ENCODE data around the gene KCNAB1.

KCNAB1 gene

DNA sequence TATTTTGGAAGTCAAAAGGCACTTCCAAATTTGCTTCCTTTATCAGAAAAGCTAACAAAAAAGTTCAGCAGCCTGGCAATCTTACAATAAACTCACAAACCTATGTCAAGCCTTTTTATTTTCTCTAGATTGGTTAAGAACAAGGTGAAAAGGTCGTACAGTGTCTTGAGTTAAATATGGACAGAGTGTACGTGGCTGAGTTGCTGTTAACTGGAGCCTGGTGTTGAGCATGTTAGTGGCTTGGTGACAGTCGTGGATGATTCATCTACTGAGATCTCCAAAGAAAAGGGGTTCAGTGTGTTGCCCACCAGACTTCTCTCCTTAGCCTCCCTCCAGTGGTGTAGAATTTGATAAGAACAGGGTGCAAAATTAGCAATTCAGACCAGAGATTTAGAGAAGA is 344.8 kb downstream of the KCNAB1 start:
- DNase-seq: no peak
- Histone ChIP-seq H3K4ac (ENCODE audit: low read depth in 1 of 2, low read length in 2 of 2) (no peak overlapping the region), H4K91ac (ENCODE audit: low read length) (no peak overlapping the region), H3K4me3 (ENCODE audit: insufficient read depth in 1 of 2, low read depth in 1 of 2, low read length in 2 of 2) (no peak overlapping the region), H4K8ac (ENCODE audit: low read length) (no peak overlapping the region), H3K27me3 (ENCODE audit: control insufficient read depth in 1 of 2, insufficient read depth in 1 of 2, low read length in 2 of 2) (no peaks in the 10 kb centered on the region), H3K4me1 (ENCODE audit: control insufficient read depth, insufficient read depth, low read depth, low read length) (no peaks in the 10 kb centered on the region), H3K14ac (ENCODE audit: low read length in 2 of 2) (no peak overlapping the region), H3K36me3 (ENCODE audit: control insufficient read depth in 1 of 2, insufficient read depth in 2 of 2, low read depth in 1 of 2, low read length in 2 of 2) (no peaks in the 10 kb centered on the region), H3K27ac (ENCODE audit: low read length, poor library complexity, severe bottlenecking) (no peak overlapping the region), H2AFZ (ENCODE audit: low read depth, low read length) (no peak overlapping the region), H3K9ac (ENCODE audit: low read length) (no peak overlapping the region), H3K18ac (ENCODE audit: low read depth in 1 of 2, low read length in 2 of 2) (no peak overlapping the region), H2AK5ac (ENCODE audit: low read length, severe bottlenecking) (no peak overlapping the region), H2BK5ac (ENCODE audit: low read depth, low read length, poor library complexity, severe bottlenecking) (no peak overlapping the region), H3K79me1 (replicated peaks; ENCODE audit: low read length, poor library complexity, severe bottlenecking) (no peaks in the 10 kb centered on the region), H2BK15ac (ENCODE audit: low read depth, poor library complexity, severe bottlenecking) (no peak overlapping the region), H2BK120ac (ENCODE audit: low read depth, low read length) (no peak overlapping the region), H3K9me3 (ENCODE audit: control insufficient read depth, low read length) (no peaks in the 10 kb centered on the region), H3K23ac (ENCODE audit: low read length in 2 of 2) (no peak overlapping the region), H2BK12ac (ENCODE audit: low read length in 2 of 2) (no peak overlapping the region), H3K4me2 (ENCODE audit: low read length, poor library complexity, severe bottlenecking) (no peak overlapping the region)
- 60% methylated on average over 2 of the region's 3 CpGs for WGBS

DNA sequence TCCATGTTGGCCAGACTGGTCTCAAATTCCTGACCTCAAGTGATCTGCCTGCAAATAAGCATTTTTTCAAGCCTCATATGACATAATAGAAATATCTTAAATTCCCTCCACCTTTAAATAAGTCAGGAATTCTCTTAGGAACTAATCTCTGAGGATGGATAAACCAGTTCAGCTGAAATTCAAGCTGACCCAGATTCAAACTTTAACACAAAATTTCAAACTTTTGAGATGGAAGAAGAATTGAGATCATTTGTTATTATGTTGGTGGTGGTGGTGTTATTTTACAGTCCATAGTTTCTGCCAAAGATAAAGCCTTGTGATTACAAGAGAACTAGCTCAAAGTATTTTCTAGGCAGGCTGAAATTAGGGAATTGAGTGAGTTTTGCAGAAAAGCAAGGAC is 349.1 kb downstream of the KCNAB1 start:
- Histone ChIP-seq H2BK15ac (ENCODE audit: low read depth, poor library complexity, severe bottlenecking) (no peak overlapping the region), H3K27me3 (ENCODE audit: control insufficient read depth in 1 of 2, insufficient read depth in 1 of 2, low read length in 2 of 2) (no peaks in the 10 kb centered on the region), H2BK120ac (ENCODE audit: low read depth, low read length) (no peak overlapping the region), H2BK5ac (ENCODE audit: low read depth, low read length, poor library complexity, severe bottlenecking) (no peak overlapping the region), H4K91ac (ENCODE audit: low read length) (no peak overlapping the region), H3K4ac (ENCODE audit: low read depth in 1 of 2, low read length in 2 of 2) (no peak overlapping the region), H3K27ac (ENCODE audit: low read length, poor library complexity, severe bottlenecking) (no peak overlapping the region), H3K4me1 (ENCODE audit: control insufficient read depth, insufficient read depth, low read depth, low read length) (peaks cover 2% of the 10 kb centered on the region), H3K4me3 (ENCODE audit: insufficient read depth in 1 of 2, low read depth in 1 of 2, low read length in 2 of 2) (no peak overlapping the region), H2BK12ac (ENCODE audit: low read length in 2 of 2) (no peak overlapping the region), H3K23ac (ENCODE audit: low read length in 2 of 2) (no peak overlapping the region), H2AFZ (ENCODE audit: low read depth, low read length) (no peak overlapping the region), H3K14ac (ENCODE audit: low read length in 2 of 2) (no peak overlapping the region), H4K8ac (ENCODE audit: low read length) (no peak overlapping the region), H3K36me3 (ENCODE audit: control insufficient read depth in 1 of 2, insufficient read depth in 2 of 2, low read depth in 1 of 2, low read length in 2 of 2) (no peaks in the 10 kb centered on the region), H3K9me3 (ENCODE audit: control insufficient read depth, low read length) (no peaks in the 10 kb centered on the region), H2AK5ac (ENCODE audit: low read length, severe bottlenecking) (no peak overlapping the region), H3K79me1 (replicated peaks; ENCODE audit: low read length, poor library complexity, severe bottlenecking) (no peaks in the 10 kb centered on the region), H3K18ac (ENCODE audit: low read depth in 1 of 2, low read length in 2 of 2) (no peak overlapping the region), H3K9ac (ENCODE audit: low read length) (no peak overlapping the region), H3K4me2 (ENCODE audit: low read length, poor library complexity, severe bottlenecking) (no peak overlapping the region)
- DNase-seq: no peak

DNA sequence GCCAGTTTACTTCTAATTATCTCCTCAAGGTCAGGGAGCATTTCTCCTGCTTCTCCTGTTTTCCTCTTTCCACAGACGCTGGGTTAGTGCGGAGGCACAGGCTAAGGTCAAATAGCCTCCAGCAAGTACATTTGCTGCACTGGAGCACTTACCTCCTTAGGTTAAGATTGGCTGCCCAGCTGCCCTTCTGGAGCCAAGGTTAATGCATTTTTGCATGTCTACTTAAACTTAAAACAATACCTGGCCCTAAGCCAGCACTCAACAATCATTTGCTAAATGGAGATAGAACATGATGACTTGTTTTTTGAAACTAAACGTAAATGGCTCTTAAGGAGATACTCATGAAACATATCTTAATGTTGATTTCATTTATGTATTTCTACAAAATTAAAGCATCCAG is 351.1 kb downstream of the KCNAB1 start:
- 90% methylated on average over 2 of the region's 3 CpGs for WGBS
- no peak overlapping the region for H3K4me3 ChIP-seq (ENCODE audit: insufficient read depth in 1 of 2, low read depth in 1 of 2, low read length in 2 of 2)
- H3K9me3 ChIP-seq (ENCODE audit: control insufficient read depth, low read length): no peaks in the 10 kb centered on the region
- no peak overlapping the region for H2BK120ac ChIP-seq (ENCODE audit: low read depth, low read length)
- no peak overlapping the region for H2AFZ ChIP-seq (ENCODE audit: low read depth, low read length)
- H2AK5ac ChIP-seq (ENCODE audit: low read length, severe bottlenecking): no peak overlapping the region
- H3K36me3 ChIP-seq (ENCODE audit: control insufficient read depth in 1 of 2, insufficient read depth in 2 of 2, low read depth in 1 of 2, low read length in 2 of 2): no peaks in the 10 kb centered on the region
- no peak overlapping the region for H2BK15ac ChIP-seq (ENCODE audit: low read depth, poor library complexity, severe bottlenecking)
- H4K91ac ChIP-seq (ENCODE audit: low read length): no peak overlapping the region
- no peak overlapping the region for H4K8ac ChIP-seq (ENCODE audit: low read length)
- no peak overlapping the region for H3K9ac ChIP-seq (ENCODE audit: low read length)
- H3K79me1 ChIP-seq (replicated peaks; ENCODE audit: low read length, poor library complexity, severe bottlenecking): no peaks in the 10 kb centered on the region
- no peak overlapping the region for H3K23ac ChIP-seq (ENCODE audit: low read length in 2 of 2)
- H3K4me2 ChIP-seq (ENCODE audit: low read length, poor library complexity, severe bottlenecking): no peak overlapping the region
- no peaks in the 10 kb centered on the region for H3K27me3 ChIP-seq (ENCODE audit: control insufficient read depth in 1 of 2, insufficient read depth in 1 of 2, low read length in 2 of 2)
- H2BK12ac ChIP-seq (ENCODE audit: low read length in 2 of 2): no peak overlapping the region
- DNase-seq: no peak
- no peak overlapping the region for H3K4ac ChIP-seq (ENCODE audit: low read depth in 1 of 2, low read length in 2 of 2)
- H3K18ac ChIP-seq (ENCODE audit: low read depth in 1 of 2, low read length in 2 of 2): no peak overlapping the region
- no peak overlapping the region for H3K14ac ChIP-seq (ENCODE audit: low read length in 2 of 2)
- H3K4me1 ChIP-seq (ENCODE audit: control insufficient read depth, insufficient read depth, low read depth, low read length): peaks cover 2% of the 10 kb centered on the region
- no peak overlapping the region for H3K27ac ChIP-seq (ENCODE audit: low read length, poor library complexity, severe bottlenecking)
- no peak overlapping the region for H2BK5ac ChIP-seq (ENCODE audit: low read depth, low read length, poor library complexity, severe bottlenecking)

DNA sequence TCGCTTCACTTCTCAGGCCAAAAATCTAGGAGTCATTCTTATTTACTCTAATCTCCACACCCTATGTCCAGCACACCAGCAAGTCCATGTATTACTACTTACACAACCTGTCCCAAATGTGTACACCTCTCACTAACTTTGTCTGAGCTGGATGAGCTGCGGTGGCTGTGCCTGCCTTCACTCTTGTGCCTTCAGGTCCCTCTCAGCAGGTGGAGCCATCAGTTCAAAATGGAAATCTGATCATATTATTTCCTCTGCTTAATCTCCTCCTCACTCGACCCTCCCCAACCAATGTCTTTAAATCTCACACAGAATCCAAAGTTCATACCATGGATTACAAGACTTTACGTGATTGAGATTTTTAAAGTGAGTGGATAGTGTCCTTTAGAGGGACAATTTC is 351.8 kb downstream of the KCNAB1 start:
- H4K91ac ChIP-seq (ENCODE audit: low read length): no peak overlapping the region
- no peaks in the 10 kb centered on the region for H3K79me1 ChIP-seq (replicated peaks; ENCODE audit: low read length, poor library complexity, severe bottlenecking)
- H3K23ac ChIP-seq (ENCODE audit: low read length in 2 of 2): no peak overlapping the region
- H3K27me3 ChIP-seq (ENCODE audit: control insufficient read depth in 1 of 2, insufficient read depth in 1 of 2, low read length in 2 of 2): no peaks in the 10 kb centered on the region
- peaks cover 2% of the 10 kb centered on the region for H3K4me1 ChIP-seq (ENCODE audit: control insufficient read depth, insufficient read depth, low read depth, low read length)
- no peak overlapping the region for H3K18ac ChIP-seq (ENCODE audit: low read depth in 1 of 2, low read length in 2 of 2)
- no peak overlapping the region for H2BK15ac ChIP-seq (ENCODE audit: low read depth, poor library complexity, severe bottlenecking)
- H3K4ac ChIP-seq (ENCODE audit: low read depth in 1 of 2, low read length in 2 of 2): no peak overlapping the region
- no peak overlapping the region for H4K8ac ChIP-seq (ENCODE audit: low read length)
- H3K9me3 ChIP-seq (ENCODE audit: control insufficient read depth, low read length): no peaks in the 10 kb centered on the region
- no peak overlapping the region for H2BK5ac ChIP-seq (ENCODE audit: low read depth, low read length, poor library complexity, severe bottlenecking)
- H2AK5ac ChIP-seq (ENCODE audit: low read length, severe bottlenecking): no peak overlapping the region
- no peak overlapping the region for H2BK120ac ChIP-seq (ENCODE audit: low read depth, low read length)
- no peak overlapping the region for H3K4me2 ChIP-seq (ENCODE audit: low read length, poor library complexity, severe bottlenecking)
- H3K9ac ChIP-seq (ENCODE audit: low read length): no peak overlapping the region
- H3K14ac ChIP-seq (ENCODE audit: low read length in 2 of 2): no peak overlapping the region
- DNase-seq: no peak
- no peak overlapping the region for H3K4me3 ChIP-seq (ENCODE audit: insufficient read depth in 1 of 2, low read depth in 1 of 2, low read length in 2 of 2)
- WGBS: 91% methylated on average over 2 of the region's 4 CpGs
- no peak overlapping the region for H3K27ac ChIP-seq (ENCODE audit: low read length, poor library complexity, severe bottlenecking)
- no peaks in the 10 kb centered on the region for H3K36me3 ChIP-seq (ENCODE audit: control insufficient read depth in 1 of 2, insufficient read depth in 2 of 2, low read depth in 1 of 2, low read length in 2 of 2)
- no peak overlapping the region for H2BK12ac ChIP-seq (ENCODE audit: low read length in 2 of 2)
- no peak overlapping the region for H2AFZ ChIP-seq (ENCODE audit: low read depth, low read length)
